ENCODE data around the gene CSNK1D. TPM values are rescaled to one million over a fixed set of nuclear protein-coding genes. Genes with fewer than 3 reads are reported as not detected.

CSNK1D gene
- total and polyA plus RNA-seq, 10 of the 15 experiments (the other 5 are each of a cell fraction or from before 2014, with no cell fraction given): 5.7 to 105 (median 58.1) TPM

DNA sequence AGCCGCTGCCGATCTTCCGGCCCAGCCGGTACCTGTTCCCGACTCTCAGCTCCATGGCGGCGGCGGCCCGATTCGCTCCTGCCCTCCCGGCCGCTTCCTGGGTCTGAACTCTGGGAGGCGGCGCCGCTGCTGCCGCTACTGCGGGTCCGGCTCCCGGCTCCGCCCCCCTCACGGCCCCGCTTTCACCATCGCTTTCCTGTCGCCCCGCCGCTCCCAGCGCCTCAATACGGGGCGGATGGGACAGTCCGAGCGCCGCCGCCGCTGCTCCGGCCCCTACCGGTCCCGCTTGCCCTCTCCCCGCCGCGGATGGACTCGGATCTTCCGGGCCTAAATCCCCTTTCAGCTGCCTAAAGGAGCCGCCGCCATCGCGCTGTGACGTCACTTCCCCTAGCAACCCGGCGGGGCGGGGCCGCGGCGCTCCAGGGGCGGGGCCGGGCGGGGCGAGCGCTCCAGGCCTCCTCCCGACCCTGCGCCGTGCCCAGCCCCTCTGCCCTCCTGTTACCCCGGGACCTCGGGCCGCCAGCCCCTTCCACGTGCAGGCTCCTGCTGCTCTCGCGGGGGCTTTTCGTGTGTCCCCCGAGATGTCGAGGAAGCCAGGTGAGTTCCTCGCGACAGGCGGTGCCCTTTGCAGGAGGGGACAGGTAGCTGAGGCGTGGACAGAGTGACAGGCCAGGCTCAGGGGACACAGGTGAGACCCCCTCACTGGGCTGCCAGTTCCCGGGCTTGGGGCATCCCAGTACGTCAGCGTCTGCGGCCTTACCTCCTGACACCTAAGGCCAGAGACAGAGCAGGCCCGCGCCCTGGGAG is at the start of gene CSNK1D (continued):
- TF ChIP-seq, protein P1, sequence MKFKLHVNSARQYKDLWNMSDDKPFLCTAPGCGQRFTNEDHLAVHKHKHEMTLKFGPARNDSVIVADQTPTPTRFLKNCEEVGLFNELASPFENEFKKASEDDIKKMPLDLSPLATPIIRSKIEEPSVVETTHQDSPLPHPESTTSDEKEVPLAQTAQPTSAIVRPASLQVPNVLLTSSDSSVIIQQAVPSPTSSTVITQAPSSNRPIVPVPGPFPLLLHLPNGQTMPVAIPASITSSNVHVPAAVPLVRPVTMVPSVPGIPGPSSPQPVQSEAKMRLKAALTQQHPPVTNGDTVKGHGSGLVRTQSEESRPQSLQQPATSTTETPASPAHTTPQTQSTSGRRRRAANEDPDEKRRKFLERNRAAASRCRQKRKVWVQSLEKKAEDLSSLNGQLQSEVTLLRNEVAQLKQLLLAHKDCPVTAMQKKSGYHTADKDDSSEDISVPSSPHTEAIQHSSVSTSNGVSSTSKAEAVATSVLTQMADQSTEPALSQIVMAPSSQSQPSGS (IDR thresholded peaks at IDR 0.05; ENCODE audit: low read length): no peak
- TF ChIP-seq, protein P2, sequence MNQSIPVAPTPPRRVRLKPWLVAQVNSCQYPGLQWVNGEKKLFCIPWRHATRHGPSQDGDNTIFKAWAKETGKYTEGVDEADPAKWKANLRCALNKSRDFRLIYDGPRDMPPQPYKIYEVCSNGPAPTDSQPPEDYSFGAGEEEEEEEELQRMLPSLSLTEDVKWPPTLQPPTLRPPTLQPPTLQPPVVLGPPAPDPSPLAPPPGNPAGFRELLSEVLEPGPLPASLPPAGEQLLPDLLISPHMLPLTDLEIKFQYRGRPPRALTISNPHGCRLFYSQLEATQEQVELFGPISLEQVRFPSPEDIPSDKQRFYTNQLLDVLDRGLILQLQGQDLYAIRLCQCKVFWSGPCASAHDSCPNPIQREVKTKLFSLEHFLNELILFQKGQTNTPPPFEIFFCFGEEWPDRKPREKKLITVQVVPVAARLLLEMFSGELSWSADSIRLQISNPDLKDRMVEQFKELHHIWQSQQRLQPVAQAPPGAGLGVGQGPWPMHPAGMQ (IDR thresholded peaks at IDR 0.05; ENCODE audit: borderline replicate concordance): no peak
- TF ChIP-seq RCOR1 (conservative IDR thresholded peaks at IDR 0.05; ENCODE audit: low read depth, low read length) (no peak), MEF2A (IDR thresholded peaks at IDR 0.05; ENCODE audit: insufficient read depth, low read depth, low read length) (no peak), CREM (IDR thresholded peaks at IDR 0.05; ENCODE audit: low read depth) (peak; percentile 93), SMARCA5 (IDR thresholded peaks at IDR 0.05) (no peak), MTA3 (IDR thresholded peaks at IDR 0.05; ENCODE audit: borderline replicate concordance, low read length) (no peak), SUPT20H (IDR thresholded peaks at IDR 0.05; ENCODE audit: borderline replicate concordance, control insufficient read depth, low read depth, low read length) (no peak), RAD21 (IDR thresholded peaks at IDR 0.05; ENCODE audit: insufficient read depth, low read depth, low read length) (no peak), CBX3 (IDR thresholded peaks at IDR 0.05; ENCODE audit: borderline replicate concordance, low read depth) (no peak)
- TF ChIP-seq, protein P3, sequence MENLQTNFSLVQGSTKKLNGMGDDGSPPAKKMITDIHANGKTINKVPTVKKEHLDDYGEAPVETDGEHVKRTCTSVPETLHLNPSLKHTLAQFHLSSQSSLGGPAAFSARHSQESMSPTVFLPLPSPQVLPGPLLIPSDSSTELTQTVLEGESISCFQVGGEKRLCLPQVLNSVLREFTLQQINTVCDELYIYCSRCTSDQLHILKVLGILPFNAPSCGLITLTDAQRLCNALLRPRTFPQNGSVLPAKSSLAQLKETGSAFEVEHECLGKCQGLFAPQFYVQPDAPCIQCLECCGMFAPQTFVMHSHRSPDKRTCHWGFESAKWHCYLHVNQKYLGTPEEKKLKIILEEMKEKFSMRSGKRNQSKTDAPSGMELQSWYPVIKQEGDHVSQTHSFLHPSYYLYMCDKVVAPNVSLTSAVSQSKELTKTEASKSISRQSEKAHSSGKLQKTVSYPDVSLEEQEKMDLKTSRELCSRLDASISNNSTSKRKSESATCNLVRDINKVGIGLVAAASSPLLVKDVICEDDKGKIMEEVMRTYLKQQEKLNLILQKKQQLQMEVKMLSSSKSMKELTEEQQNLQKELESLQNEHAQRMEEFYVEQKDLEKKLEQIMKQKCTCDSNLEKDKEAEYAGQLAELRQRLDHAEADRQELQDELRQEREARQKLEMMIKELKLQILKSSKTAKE (IDR thresholded peaks at IDR 0.05; ENCODE audit: low read depth, poor library complexity, severe bottlenecking): no peak
- TF ChIP-seq, protein P4, sequence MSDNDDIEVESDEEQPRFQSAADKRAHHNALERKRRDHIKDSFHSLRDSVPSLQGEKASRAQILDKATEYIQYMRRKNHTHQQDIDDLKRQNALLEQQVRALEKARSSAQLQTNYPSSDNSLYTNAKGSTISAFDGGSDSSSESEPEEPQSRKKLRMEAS (IDR thresholded peaks at IDR 0.05; ENCODE audit: low read depth, low read length): no peak; the same call in 1 of the 2 replicates
- TF ChIP-seq, protein P5, sequence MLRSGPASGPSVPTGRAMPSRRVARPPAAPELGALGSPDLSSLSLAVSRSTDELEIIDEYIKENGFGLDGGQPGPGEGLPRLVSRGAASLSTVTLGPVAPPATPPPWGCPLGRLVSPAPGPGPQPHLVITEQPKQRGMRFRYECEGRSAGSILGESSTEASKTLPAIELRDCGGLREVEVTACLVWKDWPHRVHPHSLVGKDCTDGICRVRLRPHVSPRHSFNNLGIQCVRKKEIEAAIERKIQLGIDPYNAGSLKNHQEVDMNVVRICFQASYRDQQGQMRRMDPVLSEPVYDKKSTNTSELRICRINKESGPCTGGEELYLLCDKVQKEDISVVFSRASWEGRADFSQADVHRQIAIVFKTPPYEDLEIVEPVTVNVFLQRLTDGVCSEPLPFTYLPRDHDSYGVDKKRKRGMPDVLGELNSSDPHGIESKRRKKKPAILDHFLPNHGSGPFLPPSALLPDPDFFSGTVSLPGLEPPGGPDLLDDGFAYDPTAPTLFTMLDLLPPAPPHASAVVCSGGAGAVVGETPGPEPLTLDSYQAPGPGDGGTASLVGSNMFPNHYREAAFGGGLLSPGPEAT (IDR thresholded peaks at IDR 0.05; ENCODE audit: low read depth): 0 out of 2 replicates have a peak, but pooled peaks have one; percentile 36
- TF ChIP-seq, protein P6, sequence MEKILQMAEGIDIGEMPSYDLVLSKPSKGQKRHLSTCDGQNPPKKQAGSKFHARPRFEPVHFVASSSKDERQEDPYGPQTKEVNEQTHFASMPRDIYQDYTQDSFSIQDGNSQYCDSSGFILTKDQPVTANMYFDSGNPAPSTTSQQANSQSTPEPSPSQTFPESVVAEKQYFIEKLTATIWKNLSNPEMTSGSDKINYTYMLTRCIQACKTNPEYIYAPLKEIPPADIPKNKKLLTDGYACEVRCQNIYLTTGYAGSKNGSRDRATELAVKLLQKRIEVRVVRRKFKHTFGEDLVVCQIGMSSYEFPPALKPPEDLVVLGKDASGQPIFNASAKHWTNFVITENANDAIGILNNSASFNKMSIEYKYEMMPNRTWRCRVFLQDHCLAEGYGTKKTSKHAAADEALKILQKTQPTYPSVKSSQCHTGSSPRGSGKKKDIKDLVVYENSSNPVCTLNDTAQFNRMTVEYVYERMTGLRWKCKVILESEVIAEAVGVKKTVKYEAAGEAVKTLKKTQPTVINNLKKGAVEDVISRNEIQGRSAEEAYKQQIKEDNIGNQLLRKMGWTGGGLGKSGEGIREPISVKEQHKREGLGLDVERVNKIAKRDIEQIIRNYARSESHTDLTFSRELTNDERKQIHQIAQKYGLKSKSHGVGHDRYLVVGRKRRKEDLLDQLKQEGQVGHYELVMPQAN (conservative IDR thresholded peaks at IDR 0.05): no peak; the same call in 1 of the 2 replicates
- TF ChIP-seq, protein P7, sequence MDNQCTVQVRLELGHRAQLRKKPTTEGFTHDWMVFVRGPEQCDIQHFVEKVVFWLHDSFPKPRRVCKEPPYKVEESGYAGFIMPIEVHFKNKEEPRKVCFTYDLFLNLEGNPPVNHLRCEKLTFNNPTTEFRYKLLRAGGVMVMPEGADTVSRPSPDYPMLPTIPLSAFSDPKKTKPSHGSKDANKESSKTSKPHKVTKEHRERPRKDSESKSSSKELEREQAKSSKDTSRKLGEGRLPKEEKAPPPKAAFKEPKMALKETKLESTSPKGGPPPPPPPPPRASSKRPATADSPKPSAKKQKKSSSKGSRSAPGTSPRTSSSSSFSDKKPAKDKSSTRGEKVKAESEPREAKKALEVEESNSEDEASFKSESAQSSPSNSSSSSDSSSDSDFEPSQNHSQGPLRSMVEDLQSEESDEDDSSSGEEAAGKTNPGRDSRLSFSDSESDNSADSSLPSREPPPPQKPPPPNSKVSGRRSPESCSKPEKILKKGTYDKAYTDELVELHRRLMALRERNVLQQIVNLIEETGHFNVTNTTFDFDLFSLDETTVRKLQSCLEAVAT (IDR thresholded peaks at IDR 0.05): peak; percentile 36; the same call in 1 of the 2 replicates
- TF ChIP-seq, protein P8, sequence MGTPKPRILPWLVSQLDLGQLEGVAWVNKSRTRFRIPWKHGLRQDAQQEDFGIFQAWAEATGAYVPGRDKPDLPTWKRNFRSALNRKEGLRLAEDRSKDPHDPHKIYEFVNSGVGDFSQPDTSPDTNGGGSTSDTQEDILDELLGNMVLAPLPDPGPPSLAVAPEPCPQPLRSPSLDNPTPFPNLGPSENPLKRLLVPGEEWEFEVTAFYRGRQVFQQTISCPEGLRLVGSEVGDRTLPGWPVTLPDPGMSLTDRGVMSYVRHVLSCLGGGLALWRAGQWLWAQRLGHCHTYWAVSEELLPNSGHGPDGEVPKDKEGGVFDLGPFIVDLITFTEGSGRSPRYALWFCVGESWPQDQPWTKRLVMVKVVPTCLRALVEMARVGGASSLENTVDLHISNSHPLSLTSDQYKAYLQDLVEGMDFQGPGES (IDR thresholded peaks at IDR 0.05): no peak

Measured in GM12878 (cell line).